HepG2 (cell line): Measurements from ENCODE around the gene CNP. TPM values are rescaled to one million over a fixed set of nuclear protein-coding genes. Genes with fewer than 3 reads are reported as not detected.

Experiments
- ARHGAP35 ChIP-seq: sonication (generic); formaldehyde crosslinking; IDR thresholded peaks from 2 replicates; pipeline ENCODE4 v1.9.0; 2022; ENCODE audit warnings: mild to moderate bottlenecking, inconsistent platforms, moderate library complexity, missing genetic modification reagents, borderline replicate concordance
- ATF5 ChIP-seq: sonication (generic); formaldehyde crosslinking; IDR thresholded peaks from 2 replicates; pipeline ENCODE4 v1.4.0; 2020; ENCODE audit warnings: mild to moderate bottlenecking, low read depth, missing genetic modification reagents
- GATA4 ChIP-seq: sonication (generic); IDR thresholded peaks from 2 replicates; pipeline ENCODE4 v1.6.1; 2016; ENCODE audit warnings: antibody characterized with exemption, low read depth, borderline replicate concordance
- HNRNPK ChIP-seq: fragments of 200-400 bp; formaldehyde crosslinking; IDR thresholded peaks from 2 replicates; pipeline ENCODE4 v1.6.1; 2018; ENCODE audit warnings: low read length, low read depth, moderate library complexity, mild to moderate bottlenecking; ENCODE audit not compliant: poor library complexity, severe bottlenecking
- HOXA5 ChIP-seq: sonication (generic); formaldehyde crosslinking; IDR thresholded peaks from 2 replicates; pipeline ENCODE4 v1.4.0; 2020; ENCODE audit warnings: missing genetic modification reagents
- IRF2 ChIP-seq: IDR thresholded peaks from 2 replicates; pipeline ENCODE4 v1.6.1; 2018; ENCODE audit warnings: missing genetic modification reagents, missing compliant biosample characterization
- RAD51 ChIP-seq: fragments of 450-650 bp; IDR thresholded peaks from 2 replicates; pipeline ENCODE4 v1.6.1; 2016; ENCODE audit warnings: borderline replicate concordance
- RBM39 ChIP-seq: fragments of 200-400 bp; formaldehyde crosslinking; IDR thresholded peaks from one replicate; pipeline ENCODE4 v1.6.1; 2018; ENCODE audit warnings: antibody characterized with exemption, mild to moderate bottlenecking, low read depth, low read length; ENCODE audit not compliant: poor library complexity, severe bottlenecking
- RXRA ChIP-seq: sonication (generic); formaldehyde crosslinking; IDR thresholded peaks from 2 replicates; pipeline ENCODE4 v1.5.1; 2020; ENCODE audit warnings: missing genetic modification reagents
- SCMH1 ChIP-seq: sonication (generic); formaldehyde crosslinking; IDR thresholded peaks from 2 replicates; pipeline ENCODE4 v1.9.0; 2021; ENCODE audit warnings: missing genetic modification reagents, mild to moderate bottlenecking, borderline replicate concordance
- SP1 ChIP-seq, 2 experiments: fragments of 450-650 bp in 1 of 2; sonication (generic) in 1 of 2; formaldehyde crosslinking in 1 of 2; IDR thresholded peaks; 2 replicates each; pipeline versions ENCODE4 v1.4.0 to v1.6.1; 2016 to 2020; ENCODE audit warnings: missing genetic modification reagents in 1 of 2
- STAG1 ChIP-seq: sonication (generic); formaldehyde crosslinking; IDR thresholded peaks from 2 replicates; pipeline ENCODE4 v1.4.0; 2020; ENCODE audit warnings: missing genetic modification reagents
- ZBTB10 ChIP-seq: sonication (generic); formaldehyde crosslinking; IDR thresholded peaks from 2 replicates; pipeline ENCODE4 v1.4.0; 2020; ENCODE audit warnings: missing genetic modification reagents, borderline replicate concordance
- ZFP82 ChIP-seq: sonication (generic); formaldehyde crosslinking; IDR thresholded peaks from 2 replicates; pipeline ENCODE4 v1.5.1; 2020; ENCODE audit warnings: mild to moderate bottlenecking, missing genetic modification reagents, borderline replicate concordance
- ZFP91 ChIP-seq: sonication (generic); formaldehyde crosslinking; IDR thresholded peaks from 2 replicates; pipeline ENCODE4 v1.9.0; 2022; ENCODE audit warnings: missing genetic modification reagents, mild to moderate bottlenecking, borderline replicate concordance
- ZNF20 ChIP-seq: sonication (generic); formaldehyde crosslinking; IDR thresholded peaks from 2 replicates; pipeline ENCODE4 v1.4.0; 2020; ENCODE audit warnings: mild to moderate bottlenecking, moderate library complexity, missing genetic modification reagents
- ZNF234 ChIP-seq: sonication (generic); formaldehyde crosslinking; conservative IDR thresholded peaks from 2 replicates; pipeline ENCODE4 v1.5.1; 2020; ENCODE audit warnings: mild to moderate bottlenecking, missing genetic modification reagents
- ZNF30 ChIP-seq: sonication (generic); formaldehyde crosslinking; IDR thresholded peaks from 2 replicates; pipeline ENCODE4 v1.5.0; 2020; ENCODE audit warnings: mild to moderate bottlenecking, missing genetic modification reagents
- ZNF317 ChIP-seq: sonication (generic); formaldehyde crosslinking; IDR thresholded peaks from 2 replicates; pipeline ENCODE4 v1.5.0; 2020; ENCODE audit warnings: mild to moderate bottlenecking, missing genetic modification reagents
- ZNF367 ChIP-seq: sonication (generic); formaldehyde crosslinking; IDR thresholded peaks from 2 replicates; pipeline ENCODE4 v1.4.0; 2020; ENCODE audit warnings: missing genetic modification reagents, borderline replicate concordance
- ZNF430 ChIP-seq: sonication (generic); formaldehyde crosslinking; IDR thresholded peaks from 2 replicates; pipeline ENCODE4 v1.9.0; 2021; ENCODE audit warnings: mild to moderate bottlenecking, missing genetic modification reagents
- ZNF619 ChIP-seq: sonication (generic); formaldehyde crosslinking; IDR thresholded peaks from 2 replicates; pipeline ENCODE4 v1.4.0; 2020; ENCODE audit warnings: mild to moderate bottlenecking, missing genetic modification reagents
- ZNF660 ChIP-seq: sonication (generic); formaldehyde crosslinking; IDR thresholded peaks from 2 replicates; pipeline ENCODE4 v1.5.1; 2020; ENCODE audit warnings: mild to moderate bottlenecking, low read depth, missing genetic modification reagents, borderline replicate concordance
- ZNF780A ChIP-seq: sonication (generic); formaldehyde crosslinking; IDR thresholded peaks from 2 replicates; pipeline ENCODE4 v1.8.0; 2022; ENCODE audit warnings: mild to moderate bottlenecking, missing genetic modification reagents, moderate library complexity
- ZSCAN29 ChIP-seq: sonication (generic); formaldehyde crosslinking; conservative IDR thresholded peaks from 2 replicates; pipeline ENCODE4 v1.4.0; 2020; ENCODE audit warnings: mild to moderate bottlenecking, missing genetic modification reagents
- ZZZ3 ChIP-seq: sonication (generic); formaldehyde crosslinking; IDR thresholded peaks from 2 replicates; pipeline ENCODE4 v1.4.0; 2020; ENCODE audit warnings: missing genetic modification reagents, mild to moderate bottlenecking, borderline replicate concordance
- polyA plus RNA-seq, 8 experiments: library from polyadenylated mRNA; depleted of rRNA in 3 of 8; stranded (reverse) in 7 of 8; unstranded in 1 of 8; fragments of >200 nt; fragmentation: Illumina TruSeq in 4 of 8; extraction: Trizol in 4 of 8; gene quantifications; 2 replicates each; pipeline versions ENCODE4 v1.2.1 to v1.2.3, GENCODE V29; 2011 to 2016; ENCODE audit warnings: low read depth in 4 of 8, missing spikeins in 1 of 8, mixed read lengths in 1 of 8; ENCODE audit not compliant: insufficient read depth in 1 of 8
- total RNA-seq, 5 experiments: library from RNA; depleted of rRNA; stranded (reverse); fragments of >200 nt; fragmentation: Illumina TruSeq; extraction: Trizol; gene quantifications; 2 replicates each; pipeline ENCODE4 v1.2.3, GENCODE V29; 2016; ENCODE audit warnings: low read depth in 1 of 5

Gene CNP
- total and polyA plus RNA-seq, 2 of the 13 experiments (the other 11 are each of a cell fraction or from before 2014, with no cell fraction given): 97.2 to 161 TPM

GRCh38 chr17:41917679-41918313 is 48.8 kb upstream of the CNP start (continued):
- no peak for TF ChIP-seq ZNF660
- no peak for TF ChIP-seq ZNF30 (CRISPR knock-in tag)
- no peak for TF ChIP-seq ZFP91 (CRISPR knock-in tag)
- no peak for TF ChIP-seq HNRNPK
- TF ChIP-seq ZFP82 (CRISPR knock-in tag): no peak
- TF ChIP-seq ZZZ3 (CRISPR knock-in tag): no peak
- TF ChIP-seq RAD51: no peak
- TF ChIP-seq SCMH1 (CRISPR knock-in tag): no peak
- no peak for TF ChIP-seq ZBTB10 (CRISPR knock-in tag)
- 0 out of 2 replicates have a peak, but pooled peaks have one; percentile 9 for TF ChIP-seq RXRA
- TF ChIP-seq ZNF619 (CRISPR knock-in tag): no peak
- no peak for TF ChIP-seq ZSCAN29
- no peak for TF ChIP-seq ATF5 (CRISPR knock-in tag)
- 0 out of 2 replicates have a peak, but pooled peaks have one; percentile 48 for TF ChIP-seq ZNF317 (CRISPR knock-in tag)
- TF ChIP-seq HOXA5 (CRISPR knock-in tag): peak; percentile 22; the same call in 1 of the 2 replicates
- TF ChIP-seq ZNF367 (CRISPR knock-in tag): peak; percentile 70; the same call in 1 of the 2 replicates
- no peak for TF ChIP-seq ZNF234 (CRISPR knock-in tag)
- no peak for TF ChIP-seq STAG1
- TF ChIP-seq ZNF780A (CRISPR knock-in tag): no peak
- no peak for TF ChIP-seq ZNF20 (CRISPR knock-in tag)
- TF ChIP-seq GATA4: no peak
- TF ChIP-seq ARHGAP35 (CRISPR knock-in tag): 0 out of 2 replicates have a peak, but pooled peaks have one; percentile 35
- TF ChIP-seq SP1 (IDR thresholded peaks at IDR 0.05): no peak
- no peak; the same call in 1 of the 2 replicates for TF ChIP-seq SP1 (CRISPR knock-in tag; IDR thresholded peaks at IDR 0.05)
- TF ChIP-seq ZNF430 (CRISPR knock-in tag): no peak
- TF ChIP-seq RBM39: no peak
- TF ChIP-seq IRF2 (CRISPR knock-in tag): no peak
